ENCODE measurements around the gene OTUB1. TPM values are rescaled to one million over a fixed set of nuclear protein-coding genes. Genes with fewer than 3 reads are reported as not detected.

The OTUB1 gene
- total and polyA plus RNA-seq, 2 of the 13 experiments (the other 11 are each of a cell fraction or from before 2014, with no cell fraction given): 58.8 to 130 TPM

DNA sequence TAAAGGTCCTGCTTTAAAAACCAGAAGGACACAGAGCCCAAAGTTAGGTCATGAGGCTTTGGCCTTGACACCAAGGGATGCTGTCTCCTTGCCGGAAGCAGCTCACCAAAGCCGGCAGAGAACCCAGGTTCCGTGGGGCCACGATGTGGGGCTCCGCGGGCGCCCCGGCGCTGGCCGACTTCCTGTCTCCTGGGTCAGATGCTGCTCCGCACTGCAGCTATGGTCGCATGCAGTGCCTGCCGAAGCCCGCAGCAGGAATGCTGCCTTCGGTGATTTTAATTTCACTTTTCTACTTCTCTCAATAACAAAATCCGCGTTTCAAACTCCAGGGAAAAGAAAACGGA, 454 bp upstream of the OTUB1 start:
- Histone ChIP-seq H3K27ac (ENCODE audit: extremely low read length, insufficient read depth, low read length) (peak overlapping the region; percentile 89), H3K4me2 (ENCODE audit: low read depth, low read length) (peak overlapping the region; percentile 70), H3K9ac (ENCODE audit: insufficient read depth, low read depth, low read length) (peak overlapping the region; percentile 95), H2AFZ (ENCODE audit: low read length) (no peak overlapping the region), H3K9me3 (ENCODE audit: low read length) (no peaks in the 10 kb centered on the region), H4K20me1 (ENCODE audit: insufficient read depth, low read length) (no peaks in the 10 kb centered on the region), H3K4me1 (ENCODE audit: insufficient read depth, low read length) (peaks cover 19% of the 10 kb centered on the region), H3K27me3 (ENCODE audit: control insufficient read depth in 1 of 2, insufficient read depth in 2 of 2, low read length in 2 of 2) (no peaks in the 10 kb centered on the region), H3K36me3 (replicated peaks in 1 of 2; ENCODE audit: control insufficient read depth in 1 of 2, insufficient read depth in 2 of 2, low read length in 2 of 2) (peaks cover 2 to 14% of the 10 kb centered on the region in 2 experiments; a peak in 4 of 5 replicates), H3K79me2 (ENCODE audit: insufficient read depth, low read length) (peaks cover 20% of the 10 kb centered on the region), H3K4me3 (replicated peaks in 1 of 3; ENCODE audit: insufficient read depth in 1 of 3, low read depth in 2 of 3, low read length in 3 of 3) (peak overlapping the region; percentile 87 to 97 (median 95))
- no peak for FAIRE-seq
- peak; percentile 25; the same call in 2 of the 3 replicates for ATAC-seq
- ChIA-PET POLR2A (interaction anchor here (3.1 kb wide), 1 partner anchor 11 kb away, joined by 12 read pairs; the partner anchor contains the start of gene COX8A), CTCF (ENCODE audit: low intra/inter-chr PET ratio, low total read pairs) (no interaction called here)
- TF ChIP-seq AGO1 (IDR thresholded peaks at IDR 0.05; ENCODE audit: low read depth, low read length, poor library complexity, severe bottlenecking) (peak; percentile 7), PHF21A (CRISPR knock-in tag; IDR thresholded peaks at IDR 0.05) (peak; percentile 6; the same call in 1 of the 2 replicates), GABPA (IDR thresholded peaks at IDR 0.05; ENCODE audit: low read depth, low read length) (peak; percentile 43), GABPA (CRISPR knock-in tag; IDR thresholded peaks at IDR 0.05; ENCODE audit: low read depth) (no peak), ZNF678 (CRISPR knock-in tag; IDR thresholded peaks at IDR 0.05) (no peak), RBAK (CRISPR knock-in tag; IDR thresholded peaks at IDR 0.05) (no peak), ATF1 (CRISPR knock-in tag; IDR thresholded peaks at IDR 0.05) (no peak), HNRNPLL (IDR thresholded peaks at IDR 0.05; ENCODE audit: low read depth, low read length, poor library complexity, severe bottlenecking) (peak; percentile 7), DZIP1 (CRISPR knock-in tag; IDR thresholded peaks at IDR 0.05) (no peak)
- in situ Hi-C loops (cut with HindIII; ENCODE audit: extremely low pct_ligation_motif_present, low pct_unique_long_range_greater_than_20kb) (no loop called here), intact Hi-C loops (cut with micrococcal nuclease; ENCODE audit: unreplicated experiment) (no loop called here)
- TSS peak; percentile 72 for BruUV-seq (replicated peaks)
- DNase-seq (ENCODE audit: low spot score): no peak
- WGBS (ENCODE audit: low lambda C conversion rate): 3% methylated on average over 16 of the region's 18 CpGs
